OCI-LY7 (cell line): ENCODE measurements around the gene PCDHGA1.

Experiments used
- EZH2phosphoT487 ChIP-seq: fragments of 200-600 bp; sonication (generic); IDR thresholded peaks from 2 replicates; pipeline ENCODE4 v1.6.1; 2018; ENCODE audit warnings: low read depth, borderline replicate concordance, mild to moderate bottlenecking, mixed run types, antibody characterized with exemption, low read length, moderate library complexity, mixed read lengths
- TF ChIP-seq, protein P1 (sequence below): fragments of 200-600 bp; sonication (generic); conservative IDR thresholded peaks from 2 replicates; pipeline ENCODE4 v1.5.1; 2014; ENCODE audit warnings: mild to moderate bottlenecking, antibody characterized with exemption, low read length, moderate library complexity, mixed read lengths

DNA sequence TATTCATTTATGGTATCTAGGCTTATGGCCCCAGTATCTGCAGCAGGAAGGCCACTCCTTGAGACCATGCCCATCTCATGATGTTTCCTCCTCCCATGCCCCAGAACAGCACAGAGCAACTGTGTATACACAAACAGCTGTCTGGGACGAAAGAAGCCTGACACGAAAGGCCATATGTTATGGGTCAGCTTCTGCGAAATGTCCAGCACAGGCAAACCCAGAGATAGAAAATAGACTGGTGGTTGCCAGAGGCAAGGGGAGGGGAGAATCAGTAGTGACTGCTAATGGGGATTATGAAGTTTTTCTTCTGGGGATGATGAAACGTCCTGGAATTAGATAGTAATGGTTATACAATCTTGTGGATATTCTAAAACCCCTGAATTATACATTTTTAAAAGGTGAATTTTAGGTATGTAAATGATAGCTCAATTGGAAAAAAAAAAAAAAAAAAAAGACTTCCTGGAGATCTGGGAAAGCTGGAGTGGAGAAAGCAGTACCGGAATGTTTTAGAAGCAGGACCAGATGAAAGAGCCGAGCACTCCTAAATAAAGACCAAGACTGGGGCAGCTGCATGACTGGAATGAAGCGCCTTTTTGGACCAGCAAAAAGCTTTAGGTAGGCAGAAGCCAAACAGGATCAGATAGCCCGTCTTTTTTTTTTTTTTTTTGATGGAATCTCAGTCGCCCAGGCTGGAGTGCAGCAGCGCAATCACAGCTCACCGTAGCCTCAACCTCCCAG is 187.7 kb downstream of the PCDHGA1 start:
- TF ChIP-seq, protein P1, sequence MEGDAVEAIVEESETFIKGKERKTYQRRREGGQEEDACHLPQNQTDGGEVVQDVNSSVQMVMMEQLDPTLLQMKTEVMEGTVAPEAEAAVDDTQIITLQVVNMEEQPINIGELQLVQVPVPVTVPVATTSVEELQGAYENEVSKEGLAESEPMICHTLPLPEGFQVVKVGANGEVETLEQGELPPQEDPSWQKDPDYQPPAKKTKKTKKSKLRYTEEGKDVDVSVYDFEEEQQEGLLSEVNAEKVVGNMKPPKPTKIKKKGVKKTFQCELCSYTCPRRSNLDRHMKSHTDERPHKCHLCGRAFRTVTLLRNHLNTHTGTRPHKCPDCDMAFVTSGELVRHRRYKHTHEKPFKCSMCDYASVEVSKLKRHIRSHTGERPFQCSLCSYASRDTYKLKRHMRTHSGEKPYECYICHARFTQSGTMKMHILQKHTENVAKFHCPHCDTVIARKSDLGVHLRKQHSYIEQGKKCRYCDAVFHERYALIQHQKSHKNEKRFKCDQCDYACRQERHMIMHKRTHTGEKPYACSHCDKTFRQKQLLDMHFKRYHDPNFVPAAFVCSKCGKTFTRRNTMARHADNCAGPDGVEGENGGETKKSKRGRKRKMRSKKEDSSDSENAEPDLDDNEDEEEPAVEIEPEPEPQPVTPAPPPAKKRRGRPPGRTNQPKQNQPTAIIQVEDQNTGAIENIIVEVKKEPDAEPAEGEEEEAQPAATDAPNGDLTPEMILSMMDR, result no peak
- TF ChIP-seq EZH2phosphoT487, result no peak
